ENCODE data around the gene NAPB.

DNA sequence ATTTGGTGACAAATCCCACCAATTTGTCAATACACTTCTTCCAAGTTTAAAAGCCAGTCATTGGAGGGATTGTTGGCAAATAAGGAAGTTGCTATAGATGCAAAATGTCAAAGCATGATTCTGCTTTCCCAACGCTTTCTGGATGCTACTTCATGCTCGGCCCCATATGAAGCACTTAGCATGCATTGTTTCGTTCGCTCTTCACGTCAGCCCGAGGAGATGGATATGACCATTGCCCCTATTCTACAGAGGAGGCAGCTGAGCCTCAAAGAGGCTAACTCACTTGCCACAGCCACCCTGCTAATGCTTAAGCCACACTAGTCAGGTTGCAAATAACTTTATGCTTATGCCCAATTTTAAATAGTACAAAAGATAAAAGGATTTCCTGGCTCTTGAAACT is 73.5 kb downstream of the NAPB start:
- TF ChIP-seq CTCF (IDR thresholded peaks at IDR 0.05; ENCODE audit: poor library complexity) (no peak), EZH2 (IDR thresholded peaks at IDR 0.05; ENCODE audit: borderline replicate concordance) (no peak), EZH2phosphoT487 (IDR thresholded peaks at IDR 0.05; ENCODE audit: low read depth, severe bottlenecking, unreplicated experiment) (no peak)
